ENCODE measurements around the gene FGF18.

The FGF18 gene

DNA sequence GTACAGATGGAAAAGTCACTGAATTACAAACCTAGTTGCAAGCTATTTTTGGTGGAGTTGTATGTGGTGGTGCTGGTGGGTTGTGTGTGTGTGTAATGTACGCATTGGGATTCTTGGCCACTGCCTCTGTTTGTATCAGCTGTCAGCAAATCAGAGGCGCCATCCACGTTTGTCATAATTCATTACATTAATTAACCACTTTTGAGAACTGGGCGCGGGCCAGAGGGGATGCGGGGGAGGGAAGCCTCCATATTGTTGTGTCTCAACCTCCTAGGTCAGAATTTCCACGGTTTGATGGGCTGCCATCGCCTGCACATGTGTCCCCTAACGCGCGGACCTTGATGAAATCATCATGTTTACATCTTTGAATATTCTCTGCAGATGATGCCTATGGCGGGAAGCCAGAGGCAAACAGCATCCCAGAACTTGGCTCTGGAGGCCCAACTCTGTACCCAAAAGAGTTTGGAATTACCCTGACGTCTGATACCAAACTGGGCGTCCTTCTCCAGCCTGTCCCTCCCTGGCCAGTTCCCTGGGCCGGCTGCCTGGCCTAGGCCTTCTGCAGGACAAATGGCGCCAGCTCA is 54.9 kb downstream of the FGF18 start:
- TF ChIP-seq CTCF (IDR thresholded peaks at IDR 0.05; ENCODE audit: insufficient read depth, low read depth, low read length, missing control alignments), result no peak
- DNase-seq (ENCODE audit: low read depth), result no peak

GRCh38 chr5:171475596-171475995 is 56.1 kb downstream of the FGF18 start:
- no peak for DNase-seq (ENCODE audit: low read depth)
- TF ChIP-seq CTCF (IDR thresholded peaks at IDR 0.05; ENCODE audit: insufficient read depth, low read depth, low read length, missing control alignments), result no peak
- H3K4me3 ChIP-seq (ENCODE audit: low read depth, low read length), result no peak overlapping the region

More for the DNA sequence above, 54.9 kb downstream of the FGF18 start:
- H3K4me3 ChIP-seq (ENCODE audit: low read depth, low read length), result no peak overlapping the region

- DNase-seq (ENCODE audit: low read depth), result no peak
- TF ChIP-seq CTCF (IDR thresholded peaks at IDR 0.05; ENCODE audit: insufficient read depth, low read depth, low read length, missing control alignments), result no peak
- H3K4me3 ChIP-seq (ENCODE audit: low read depth, low read length), result no peak overlapping the region
Observed at GRCh38 chr5:171476701-171477100, 57.3 kb downstream of the FGF18 start.

DNA sequence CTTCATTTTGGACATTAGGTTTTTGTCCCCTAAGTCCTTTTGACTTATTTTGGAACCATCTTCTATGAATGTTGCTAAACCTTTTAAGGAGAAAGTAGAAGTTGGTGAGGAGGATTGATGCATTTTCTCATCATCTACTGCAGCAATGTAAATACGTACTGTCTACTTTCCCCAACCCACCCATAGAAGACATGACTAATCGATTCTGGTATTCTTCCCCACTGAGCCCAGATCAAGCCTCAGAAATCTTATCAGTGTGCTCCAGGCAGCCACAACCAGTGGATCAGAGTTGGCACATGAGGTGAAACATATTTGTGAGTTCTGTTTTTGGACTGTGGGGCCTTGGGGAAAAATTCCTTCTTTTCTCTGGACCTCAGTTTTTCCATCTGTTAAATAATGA is 57.7 kb downstream of the FGF18 start:
- no peak overlapping the region for H3K4me3 ChIP-seq (ENCODE audit: low read depth, low read length)
- DNase-seq (ENCODE audit: low read depth), result no peak
- no peak for TF ChIP-seq CTCF (IDR thresholded peaks at IDR 0.05; ENCODE audit: insufficient read depth, low read depth, low read length, missing control alignments)

GRCh38 chr5:171477666-171478065 is 58.2 kb downstream of the FGF18 start:
- TF ChIP-seq CTCF (IDR thresholded peaks at IDR 0.05; ENCODE audit: insufficient read depth, low read depth, low read length, missing control alignments), result no peak
- H3K4me3 ChIP-seq (ENCODE audit: low read depth, low read length), result no peak overlapping the region
- DNase-seq (ENCODE audit: low read depth), result no peak

- TF ChIP-seq CTCF (IDR thresholded peaks at IDR 0.05; ENCODE audit: insufficient read depth, low read depth, low read length, missing control alignments), result no peak
- H3K4me3 ChIP-seq (ENCODE audit: low read depth, low read length), result no peak overlapping the region
- DNase-seq (ENCODE audit: low read depth), result peak; percentile 18
Observed at GRCh38 chr5:171478946-171479775, 59.7 kb downstream of the FGF18 start.

Measured in GM12865 (cell line).